HG03135 (cell line): ENCODE measurements around the gene CLDN7.
"Not testable (repeated sequence)": the region's sequence is repeated elsewhere in the genome, so short reads cannot be mapped to it uniquely, and the experiment has no call there.

Experiments
- ATAC-seq: cut with Tn5 transposase; IDR thresholded peaks from one replicate; pipeline ENCODE4 v1.9.1; 2021; ENCODE audit warnings: mild to moderate bottlenecking, moderate library complexity; ENCODE audit not compliant: unreplicated experiment

CLDN7 gene

DNA sequence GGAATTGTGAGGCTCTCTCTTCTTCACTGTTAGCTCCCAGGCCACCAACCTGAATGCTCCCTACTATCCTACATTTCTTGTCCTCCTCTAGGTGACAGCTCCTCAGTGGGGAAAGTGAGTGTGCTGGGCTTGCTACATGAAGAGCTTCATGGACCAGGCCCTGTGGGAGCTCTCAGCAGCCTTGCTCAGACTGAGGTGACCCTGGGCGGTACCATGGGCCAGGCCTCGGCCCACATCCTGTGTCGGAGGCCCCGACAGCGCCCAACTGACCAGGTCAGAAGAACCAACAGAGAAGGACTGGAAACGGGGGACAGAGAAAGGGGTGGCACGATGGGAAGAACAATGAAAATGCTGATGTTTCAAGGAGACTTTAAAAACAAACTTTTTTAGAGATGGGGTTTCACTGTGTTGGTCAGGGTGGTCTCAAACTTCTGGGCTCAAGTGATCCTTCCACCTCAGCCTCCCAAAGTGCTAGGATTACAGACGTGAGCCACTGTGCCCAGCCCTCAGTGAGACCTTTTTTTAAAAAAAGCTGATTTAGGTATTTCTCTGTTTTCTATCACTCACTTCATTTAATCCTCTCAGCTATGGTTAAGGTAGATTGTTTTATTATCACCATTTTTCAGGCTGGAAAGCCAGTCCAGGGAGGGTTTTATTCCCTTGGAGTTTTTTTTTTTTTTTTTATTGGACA is 5.4 kb downstream of the CLDN7 start:
- ATAC-seq, result no peak

DNA sequence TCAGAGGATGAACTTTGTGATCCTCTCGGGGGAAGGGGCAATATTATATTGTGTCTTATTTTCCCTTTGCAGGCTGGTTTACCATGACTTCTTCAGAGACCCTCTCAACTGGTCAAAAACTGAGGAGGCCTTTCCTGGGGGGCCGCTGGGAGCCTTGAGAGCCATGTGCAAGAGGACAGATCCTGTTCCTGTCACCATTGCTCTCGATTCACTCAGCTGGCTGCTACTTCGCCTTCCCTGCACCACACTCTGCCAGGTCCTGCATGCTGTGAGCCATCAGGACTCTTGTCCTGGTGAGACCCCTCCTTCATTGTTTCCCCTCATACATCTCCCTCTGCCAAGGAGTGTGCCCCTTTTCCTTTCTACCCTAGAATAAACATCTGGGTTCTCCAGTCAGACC is 7.8 kb downstream of the CLDN7 start:
- ATAC-seq, result no peak

DNA sequence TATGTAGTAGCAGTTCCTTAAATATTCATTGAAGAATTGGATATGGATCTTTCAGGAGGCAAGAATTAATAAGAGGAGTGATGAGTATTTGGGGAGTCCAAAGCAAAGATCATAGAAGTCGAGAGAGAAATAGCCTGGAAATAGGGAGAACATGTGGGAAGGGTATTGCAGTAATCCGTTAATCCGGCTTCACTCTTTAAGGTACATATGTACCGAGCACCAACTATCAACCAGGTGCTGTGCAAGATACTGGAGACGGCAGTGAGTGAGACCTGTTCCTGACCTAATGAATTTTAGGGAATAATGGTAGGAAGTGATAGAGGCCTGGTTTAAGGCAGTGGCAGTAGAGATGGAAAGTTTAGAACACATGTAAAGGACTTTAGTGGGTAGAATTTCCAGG is 9.2 kb downstream of the CLDN7 start:
- ATAC-seq, result no peak

DNA sequence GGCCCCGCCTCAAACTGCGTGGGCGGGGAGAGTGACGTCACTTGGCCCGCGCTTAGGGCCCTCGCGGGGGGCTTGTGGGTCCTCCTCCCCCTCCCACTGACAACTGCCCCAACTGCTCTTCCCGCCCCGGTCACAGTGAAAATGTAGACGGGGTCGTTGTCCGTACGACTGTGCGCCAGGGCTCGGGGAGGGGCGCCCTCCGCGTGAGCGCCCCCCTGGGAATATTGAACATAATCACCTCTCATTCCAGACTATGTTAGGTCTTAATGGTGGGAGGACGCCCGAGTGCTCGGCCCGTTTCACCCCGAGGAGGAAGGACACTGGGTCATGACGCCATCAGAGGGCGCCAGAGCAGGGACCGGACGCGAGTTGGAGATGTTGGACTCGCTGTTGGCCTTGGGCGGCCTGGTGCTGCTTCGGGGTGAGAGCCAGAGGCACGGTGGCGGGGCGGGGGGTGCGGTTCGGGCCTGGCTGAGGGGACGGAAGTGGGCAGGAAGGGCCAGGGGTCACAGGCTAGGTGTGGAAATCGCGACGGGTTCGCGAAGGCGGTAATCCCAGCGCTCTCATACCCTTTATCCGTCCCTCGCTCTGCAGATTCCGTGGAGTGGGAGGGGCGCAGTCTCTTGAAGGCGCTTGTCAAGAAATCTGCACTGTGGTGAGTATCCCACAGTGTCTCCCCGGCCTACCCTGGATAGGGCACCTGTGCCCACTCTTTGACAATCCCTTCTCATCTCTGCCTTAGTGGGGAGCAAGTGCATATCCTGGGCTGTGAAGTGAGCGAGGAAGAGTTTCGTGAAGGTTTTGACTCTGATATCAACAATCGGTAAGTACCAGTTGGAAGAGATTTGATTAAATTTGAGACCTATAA is 9.9 kb downstream of the CLDN7 start, which contains the start of gene ELP5:
TSS of gene ELP5 (plus strand) at position 40 of the 868 bp plus-strand sequence. CDS start at position 376, 336 bp downstream.
- peak; percentile 53 for ATAC-seq

DNA sequence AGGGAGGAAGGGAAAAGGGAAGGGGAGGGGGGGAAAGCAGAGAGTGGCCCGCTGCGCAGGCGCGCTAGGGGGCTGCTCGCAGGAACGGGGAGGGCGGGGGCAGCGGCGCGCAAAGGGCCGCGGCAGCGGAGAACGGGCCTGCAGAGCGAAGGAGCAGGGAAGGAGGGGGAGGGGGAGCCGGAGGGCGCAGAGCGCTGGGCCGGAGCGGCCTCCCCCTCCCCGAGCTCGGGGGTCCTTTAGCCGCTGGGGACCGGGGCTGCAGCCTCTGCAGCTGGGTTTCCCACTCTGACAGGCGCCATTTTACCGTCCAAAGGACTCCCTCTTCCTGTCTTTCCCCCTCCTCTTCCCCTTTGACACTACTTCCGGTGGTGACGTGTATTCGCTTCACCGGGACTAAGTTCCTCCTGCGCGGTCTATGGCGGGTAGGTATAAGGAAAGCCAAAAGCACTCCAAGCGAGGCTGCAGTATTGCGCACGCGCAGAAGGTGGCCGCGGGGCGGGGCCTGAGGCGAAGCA is 10.6 kb downstream of the CLDN7 start, which contains the start of gene CTDNEP1:
TSS of gene CTDNEP1 (minus strand) at position 74 of the 515 bp plus-strand sequence. CDS start 438 bp downstream, outside the sequence.
- ATAC-seq, result peak; percentile 88

DNA sequence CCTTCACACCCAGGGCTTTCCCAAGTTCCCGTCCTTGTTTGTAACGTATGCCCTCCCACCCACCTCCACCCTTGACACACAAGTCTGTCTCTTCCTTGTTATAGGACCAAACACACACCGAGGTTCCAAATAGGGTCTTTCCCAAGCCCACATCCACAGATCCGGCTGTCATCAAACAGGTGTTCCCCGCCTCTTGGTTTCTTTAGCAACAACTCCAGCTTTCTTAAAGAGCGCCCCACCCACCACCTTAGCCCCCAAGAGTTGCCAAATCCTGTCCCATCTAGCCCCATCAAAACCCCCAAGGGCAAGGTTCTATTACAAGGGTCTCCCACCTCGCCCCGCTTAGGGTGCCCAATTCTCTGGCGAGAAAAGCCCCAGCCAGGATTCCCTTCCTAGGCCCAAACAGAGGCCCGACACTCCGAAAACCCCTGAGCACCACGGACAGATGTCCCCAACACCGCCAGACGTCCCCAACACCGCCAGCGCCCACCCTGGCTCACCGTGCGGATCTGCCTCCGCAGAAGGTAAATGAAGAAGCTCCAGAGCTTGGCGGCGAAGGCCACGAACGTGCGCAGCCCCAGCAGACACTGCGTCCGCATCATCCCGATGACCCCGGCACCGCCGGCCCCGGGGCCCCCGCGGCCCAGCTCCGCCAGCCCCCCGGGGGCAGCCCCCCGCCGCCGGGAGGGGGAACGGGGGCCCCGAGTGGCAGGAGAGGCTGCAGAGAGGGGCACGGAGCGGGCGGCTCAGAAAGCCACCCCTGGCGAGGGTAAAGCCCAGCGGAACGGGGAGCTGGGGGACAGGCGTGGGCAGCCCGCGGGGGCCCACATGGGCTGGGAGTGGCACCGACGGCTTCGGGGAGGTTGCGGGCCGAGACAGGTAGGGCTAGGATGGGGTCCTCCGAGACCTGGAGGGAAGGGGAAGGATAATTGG is 11.3 kb downstream of the CLDN7 start:
- no peak for ATAC-seq

DNA sequence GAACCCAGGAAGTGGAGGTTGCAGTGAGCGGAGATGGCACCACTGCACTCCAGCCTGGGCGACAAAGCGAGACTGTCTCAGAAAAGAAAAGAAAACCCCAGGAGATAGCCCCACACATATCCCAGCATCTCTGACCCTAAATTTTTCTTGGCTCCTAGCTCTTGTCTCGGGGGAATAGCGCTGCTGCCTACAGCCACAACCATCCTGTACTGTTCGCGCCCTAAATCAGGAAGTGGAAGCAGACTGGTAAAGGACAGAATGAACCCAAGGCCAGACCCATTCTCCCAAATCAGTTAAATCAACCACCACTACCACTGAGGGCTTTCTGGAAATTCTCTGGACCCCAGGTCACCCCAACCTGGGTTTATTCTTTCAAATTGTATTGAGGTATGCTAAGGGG is 12.4 kb downstream of the CLDN7 start:
- no peak for ATAC-seq

DNA sequence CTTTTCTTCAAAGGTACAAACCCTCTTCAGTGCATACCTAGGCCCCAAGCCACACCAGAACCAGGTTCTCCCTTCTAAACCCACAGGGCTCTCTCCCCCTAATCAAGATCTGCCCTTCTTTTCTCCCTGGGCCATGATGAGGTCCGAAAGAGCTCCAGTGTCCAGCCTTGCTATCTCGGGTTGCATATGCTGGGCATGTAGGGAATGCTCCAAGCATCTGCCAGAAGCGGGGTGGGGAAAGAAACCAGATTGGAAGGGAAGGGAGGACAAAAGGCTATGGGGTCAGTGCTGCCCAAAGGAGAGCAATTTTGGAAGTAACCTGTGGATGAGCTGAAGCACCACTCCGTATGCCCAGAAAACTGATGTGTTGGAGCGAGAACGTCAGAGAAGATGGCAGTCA is 13.1 kb downstream of the CLDN7 start:
- no peak for ATAC-seq

DNA sequence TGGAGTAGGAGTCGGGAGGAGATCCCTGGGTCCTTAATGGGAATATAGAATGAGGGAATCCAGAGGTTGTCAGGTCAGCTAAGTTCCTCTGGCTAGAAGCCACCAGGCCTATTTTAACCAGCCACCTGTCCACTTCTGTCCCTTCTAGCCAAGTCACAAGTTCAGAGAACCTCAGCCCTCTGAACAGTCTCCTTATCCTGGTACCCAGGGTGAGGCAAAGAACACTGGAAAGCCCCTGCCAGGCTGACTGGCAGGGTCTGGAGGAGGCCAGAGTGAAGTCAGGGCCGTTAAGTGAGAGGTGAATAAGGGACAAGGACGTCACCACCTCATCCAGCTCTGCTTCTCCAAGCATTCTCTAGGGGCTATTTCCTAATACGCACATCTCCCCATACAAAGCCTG is 13.5 kb downstream of the CLDN7 start:
- ATAC-seq, result no peak

DNA sequence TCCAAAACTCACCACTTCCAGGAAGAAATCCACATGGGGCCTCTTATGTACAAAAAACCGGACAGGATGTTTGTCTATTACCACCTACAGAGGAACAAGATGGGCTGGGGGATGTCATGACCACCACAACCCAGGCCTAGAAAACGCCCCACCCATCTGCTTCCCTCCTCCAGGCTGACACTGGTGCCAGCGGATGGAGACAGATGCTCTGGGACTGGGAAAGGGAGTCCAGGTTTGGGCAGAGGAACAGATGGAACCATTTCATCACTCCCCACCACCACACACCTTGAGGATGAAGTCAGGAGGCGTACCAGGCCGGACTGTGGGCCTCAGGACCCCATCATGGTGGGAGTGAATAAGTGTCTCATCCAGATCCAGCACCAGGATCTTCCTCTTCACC is 15.5 kb downstream of the CLDN7 start:
- no peak for ATAC-seq

DNA sequence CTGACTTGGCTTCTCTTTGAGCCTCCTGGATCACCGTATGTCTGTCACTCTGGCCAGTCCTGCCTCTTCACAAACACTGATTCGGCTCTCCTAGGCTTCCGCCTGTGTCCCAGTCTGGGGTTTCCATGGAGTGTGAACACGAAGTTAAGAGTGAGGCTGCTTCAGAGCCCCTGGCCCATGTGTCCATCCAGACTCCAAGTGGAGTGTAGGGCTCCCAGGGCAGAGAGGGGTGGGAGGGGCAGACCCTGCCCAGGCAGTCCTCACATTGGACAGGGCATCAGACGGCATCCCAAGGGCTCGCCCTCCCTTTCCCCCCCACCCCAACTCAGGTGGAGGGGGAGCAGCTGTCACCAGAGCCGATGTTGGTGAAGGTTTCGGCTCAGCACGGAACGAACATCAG is 18.4 kb downstream of the CLDN7 start:
- not testable (repeated sequence) for ATAC-seq

DNA sequence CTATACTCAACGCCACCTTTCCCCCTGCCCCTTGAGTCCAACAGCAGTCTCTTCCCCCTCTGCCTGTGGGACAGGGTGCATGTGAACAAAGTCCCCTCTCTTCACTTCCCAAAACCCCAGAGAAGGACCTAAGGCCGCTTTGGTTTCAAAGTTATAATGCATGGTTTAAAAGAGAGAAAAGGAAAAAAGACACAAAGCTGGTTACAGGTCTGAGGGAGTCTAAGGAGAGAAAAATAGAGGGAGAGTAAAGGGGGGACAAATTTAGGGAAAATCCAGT is 18.9 kb downstream of the CLDN7 start:
- no peak for ATAC-seq

DNA sequence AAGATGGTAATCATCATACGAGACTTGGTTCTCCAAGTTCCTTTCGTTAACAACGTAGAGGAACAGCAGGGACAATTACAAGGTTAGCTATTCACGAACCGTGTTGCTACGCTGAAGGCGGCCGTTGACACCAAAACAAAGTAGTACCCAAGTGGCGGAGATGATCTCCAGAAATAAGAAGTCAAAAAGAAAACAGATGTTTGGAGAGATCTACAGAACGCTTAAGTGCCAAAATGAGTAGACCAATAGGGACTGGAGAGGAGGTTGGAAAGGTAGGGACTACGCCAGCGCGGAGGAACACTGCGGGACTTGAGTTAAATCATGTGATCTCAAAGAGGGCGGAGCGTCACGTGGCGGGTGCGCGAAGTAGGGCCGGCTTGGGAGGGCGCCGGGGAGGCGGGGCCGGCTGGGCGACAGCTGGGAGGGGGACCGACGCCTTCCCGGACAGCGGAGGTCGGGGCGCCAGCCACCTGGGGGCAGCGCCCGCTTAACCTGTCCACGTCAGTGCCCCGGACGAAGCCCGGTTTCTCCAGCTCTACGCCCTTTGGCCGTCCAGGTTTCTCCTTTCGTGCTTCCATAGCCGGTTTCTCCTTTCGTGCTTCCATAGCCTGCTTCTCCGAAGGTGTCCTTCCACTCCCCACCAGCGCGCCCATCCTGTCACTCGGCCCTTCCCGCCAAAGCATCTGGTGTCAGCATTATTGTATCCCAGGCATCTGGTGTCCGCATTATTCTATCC is 19.4 kb downstream of the CLDN7 start:
- ATAC-seq, result peak; percentile 45

DNA sequence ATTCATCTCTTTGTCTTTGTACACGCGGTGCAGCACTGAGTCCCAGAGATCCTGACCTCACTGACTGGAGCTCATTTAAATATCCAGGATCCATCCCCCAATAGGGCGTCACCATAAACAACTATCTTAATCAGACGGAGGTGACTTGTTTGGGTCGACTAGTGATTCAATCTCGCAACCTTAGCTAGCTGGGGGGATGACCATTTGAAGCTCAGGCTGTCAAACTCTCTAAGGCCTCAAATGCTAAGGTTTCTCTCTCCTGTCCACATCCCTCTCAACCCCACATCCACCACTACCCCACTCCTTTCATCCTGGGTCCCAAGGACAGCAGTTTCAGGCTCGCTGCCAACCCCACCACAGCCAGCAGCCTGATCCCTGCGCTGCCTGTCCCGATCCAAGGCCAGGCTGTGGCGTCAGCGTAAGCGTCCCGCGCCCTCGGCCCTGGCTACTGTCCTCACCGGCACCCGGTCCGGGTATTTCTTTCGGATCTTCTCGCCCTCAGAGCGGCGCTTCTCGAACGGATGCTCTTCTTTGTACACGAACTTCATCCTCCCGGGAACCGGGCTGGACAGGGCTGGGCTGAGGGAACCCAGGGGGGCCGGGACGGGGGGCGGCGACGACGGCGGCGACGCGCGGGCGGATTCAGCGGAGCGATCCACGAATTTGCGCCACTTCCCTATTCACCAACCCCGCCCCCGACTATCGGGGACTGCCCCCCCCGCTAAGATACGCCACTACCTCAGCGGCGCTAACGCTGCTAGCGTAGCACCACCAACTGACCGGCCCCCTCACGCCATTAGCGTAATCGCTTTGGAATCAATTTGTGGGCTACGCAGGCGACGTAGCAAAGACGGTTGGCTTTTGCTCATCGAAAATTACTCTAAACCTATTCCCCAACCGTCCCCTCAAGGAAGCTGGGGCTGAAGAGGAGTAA is 20.2 kb downstream of the CLDN7 start, which contains the start of gene GABARAP:
TSS of gene GABARAP (minus strand) at position 667 of the 934 bp plus-strand sequence. CDS start at position 548, 119 bp downstream.
- ATAC-seq, result peak; percentile 26

DNA sequence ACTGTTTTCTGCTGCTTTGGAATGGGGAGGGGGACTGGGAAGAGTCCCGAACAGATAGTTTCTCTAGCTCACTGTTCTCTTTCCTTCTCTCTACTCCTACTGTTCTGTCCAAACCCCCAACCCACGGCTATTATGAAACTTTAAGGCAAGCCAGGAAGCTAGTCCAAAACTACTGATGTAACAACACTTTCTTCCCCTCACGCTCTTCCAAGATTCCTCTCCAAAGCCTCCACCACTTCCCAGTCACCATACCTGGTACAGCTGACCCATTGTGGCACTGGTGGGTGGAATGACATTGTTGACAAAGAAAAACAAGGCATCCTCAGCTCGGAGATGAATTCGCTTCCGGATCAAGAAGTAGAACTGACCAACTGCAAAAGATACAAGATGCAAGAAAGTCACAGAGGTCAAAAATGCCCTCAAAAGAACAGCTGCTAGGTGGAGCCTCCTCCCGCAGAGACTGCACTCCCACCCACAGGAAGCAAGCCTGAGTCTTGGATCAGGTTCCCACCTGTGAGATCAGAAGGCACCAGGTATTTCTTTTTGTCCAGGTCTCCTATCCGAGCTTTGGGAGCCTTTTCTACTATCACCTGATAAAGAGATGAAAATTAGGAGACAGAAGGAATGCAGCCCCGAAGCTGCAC is 21.1 kb downstream of the CLDN7 start:
- no peak for ATAC-seq

DNA sequence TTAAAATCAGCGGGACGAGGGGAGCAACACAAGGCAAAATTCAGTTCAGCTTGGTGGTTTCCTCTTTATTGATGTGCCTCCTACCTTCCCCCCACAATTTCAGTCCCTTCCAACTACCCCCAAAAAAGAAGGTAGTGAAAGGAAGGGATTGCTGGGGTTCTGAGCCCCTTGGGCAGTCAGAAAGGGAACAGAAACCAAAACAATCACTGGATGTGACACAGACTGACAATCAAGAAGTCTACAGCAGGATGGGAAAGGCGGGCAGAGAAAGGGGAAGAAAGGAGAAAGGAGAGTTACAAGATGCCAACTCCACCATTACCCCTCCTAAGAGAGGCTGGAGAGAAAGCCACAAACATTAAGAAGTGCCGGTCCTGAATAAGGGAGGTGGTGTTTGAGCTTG is 21.9 kb downstream of the CLDN7 start:
- ATAC-seq, result no peak

DNA sequence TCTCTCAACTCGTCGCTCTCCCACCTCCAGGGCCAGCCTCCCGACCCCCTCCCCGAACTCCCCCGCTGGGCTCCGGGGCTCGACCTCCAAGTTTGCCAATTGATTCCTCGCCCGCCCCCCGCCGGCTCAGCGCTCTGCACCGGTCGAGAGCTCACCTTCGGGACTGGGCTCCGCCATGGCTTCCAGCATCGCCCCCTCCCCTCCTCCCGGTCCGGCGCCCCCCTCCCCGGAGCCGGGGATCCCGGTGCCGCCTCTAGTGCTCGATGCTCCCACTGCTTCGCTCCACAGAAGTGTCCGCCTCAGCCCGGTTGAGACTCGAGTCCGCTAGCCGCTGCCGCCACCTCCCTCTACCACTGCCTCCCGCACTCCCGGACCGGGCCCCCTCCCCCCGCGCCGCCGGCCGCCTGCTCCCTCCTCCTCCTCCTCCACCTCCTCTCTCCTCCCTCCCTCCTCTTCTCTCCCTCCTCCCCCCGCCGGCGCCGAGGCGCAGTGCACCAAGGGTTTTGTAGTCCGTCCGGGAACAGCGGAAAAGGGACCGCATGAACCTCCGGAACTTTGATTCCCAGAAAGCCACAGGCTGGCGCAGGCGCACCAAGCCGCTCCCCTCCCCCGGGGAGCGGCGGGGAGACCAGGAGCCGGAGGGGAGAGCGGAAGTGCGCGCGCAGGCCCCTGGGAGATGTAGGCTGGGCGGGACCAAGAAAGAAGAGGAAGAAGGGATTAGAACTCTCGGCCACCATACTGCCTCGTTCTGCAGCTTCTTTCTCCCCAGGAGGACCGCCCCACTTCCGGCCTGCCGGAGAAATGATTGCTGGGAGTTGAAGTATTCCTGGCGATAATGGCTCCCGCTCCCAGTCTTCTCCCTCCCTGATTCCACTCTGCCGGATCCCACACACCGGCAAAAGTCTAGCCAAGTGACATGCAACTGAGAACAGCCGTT is 22.9 kb downstream of the CLDN7 start, which contains the start of gene PHF23:
TSS of gene PHF23 (minus strand) at position 367 of the 937 bp plus-strand sequence. CDS start at position 189, 178 bp downstream.
- peak; percentile 44 for ATAC-seq
